K562 treated with DMSO at 1 percent for 4 hours (cell line): ENCODE data around the gene MTHFD2. TPM values are rescaled to one million over a fixed set of nuclear protein-coding genes. Genes with fewer than 3 reads are reported as not detected.

Source experiments
- total RNA-seq: library from RNA; unstranded; fragments of 300-600 nt; gene quantifications from 2 replicates; pipeline ENCODE4 v1.2.3, GENCODE V29; 2022; ENCODE audit not compliant: insufficient read depth

The MTHFD2 gene
- total RNA-seq, result 263 and 273 TPM in 2 replicates

DNA sequence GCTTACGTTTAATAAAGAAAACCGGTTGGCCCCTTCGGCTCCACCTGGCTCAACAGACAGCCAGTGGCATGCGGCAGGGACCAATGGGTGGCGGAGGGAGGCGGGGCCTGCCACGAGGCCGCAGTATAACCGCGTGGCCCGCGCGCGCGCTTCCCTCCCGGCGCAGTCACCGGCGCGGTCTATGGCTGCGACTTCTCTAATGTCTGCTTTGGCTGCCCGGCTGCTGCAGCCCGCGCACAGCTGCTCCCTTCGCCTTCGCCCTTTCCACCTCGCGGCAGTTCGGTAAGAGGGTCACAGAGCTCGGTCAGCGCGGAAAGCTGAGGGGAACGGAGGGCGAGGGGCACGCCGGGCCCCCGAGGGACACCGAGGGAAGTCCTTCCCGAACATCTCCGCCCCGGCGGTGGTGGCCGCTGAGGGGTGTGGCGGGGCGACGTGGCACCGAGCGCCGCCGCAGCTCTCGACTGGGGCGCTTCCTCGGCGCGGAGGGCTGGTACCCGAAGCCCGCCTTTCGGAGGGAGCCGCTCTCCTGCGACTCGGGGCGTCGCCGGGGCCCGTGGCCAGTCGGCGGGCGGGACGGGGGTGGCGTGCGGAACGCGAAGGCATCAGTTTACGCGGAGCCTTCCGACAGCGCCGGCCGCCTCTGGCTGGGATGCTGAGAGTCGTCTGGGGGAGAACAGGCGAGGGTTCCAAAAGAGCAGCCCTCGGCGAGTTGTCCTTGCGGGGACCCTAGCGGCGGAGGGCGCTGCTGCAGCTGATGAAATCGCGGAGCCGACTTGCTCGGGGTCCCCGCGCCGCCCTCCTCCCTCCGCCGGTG lies at the start of gene MTHFD2:
TSS of gene MTHFD2 (plus strand) at position 155 of the 814 bp plus-strand sequence. CDS start at position 182, 27 bp downstream.

DNA sequence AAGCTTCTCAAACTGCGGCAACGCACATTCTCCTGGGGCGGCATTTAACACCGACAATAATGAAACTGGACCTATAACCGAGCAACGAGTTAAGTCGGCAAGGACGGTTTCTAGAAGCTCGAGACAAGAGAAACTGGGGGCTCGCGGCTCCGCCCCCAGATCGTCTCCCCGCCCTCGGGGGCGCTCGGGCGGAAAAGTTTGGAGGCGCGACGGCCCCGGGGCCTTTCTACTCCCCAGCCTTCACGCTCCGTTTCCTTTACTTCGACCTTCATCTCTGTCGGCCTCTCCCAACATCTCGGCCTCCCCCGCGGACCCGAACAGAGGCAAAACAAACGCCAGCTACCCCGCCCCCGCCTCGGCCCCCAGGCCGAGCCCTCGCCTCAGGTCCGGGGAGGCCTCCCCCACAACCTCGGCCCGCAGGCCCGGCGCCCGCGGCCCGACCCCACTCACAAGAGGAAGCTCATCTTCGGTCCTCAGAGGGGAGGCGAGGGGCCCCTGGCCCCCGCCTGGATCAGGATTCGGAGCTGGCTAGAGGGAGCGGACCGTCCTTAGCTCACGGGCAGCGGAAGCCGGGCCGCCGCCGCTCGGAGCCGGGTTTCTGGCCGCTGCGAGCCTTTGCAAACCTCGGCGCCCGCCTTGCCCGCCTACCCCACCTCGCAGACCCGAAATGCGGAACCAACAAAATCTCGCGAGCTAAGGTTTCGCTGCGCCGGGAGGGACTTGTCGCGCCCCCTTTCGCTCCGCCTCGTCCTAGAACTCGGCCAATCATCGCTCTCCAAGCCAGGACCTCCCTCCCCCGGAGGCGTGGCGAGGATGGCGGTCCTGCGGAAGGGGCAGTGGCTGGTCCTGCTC lies 20.0 kb upstream of the MTHFD2 start, which contains the start of gene MOB1A:
TSS of gene MOB1A (minus strand) at position 669 of the 852 bp plus-strand sequence. CDS start at position 464, 205 bp downstream.

Other genes with a start within 250 kb of the MTHFD2 start
- 8.2 and 12.1 TPM in 2 replicates for gene TET3, start 213.7 kb upstream of the MTHFD2 start, total RNA-seq
- gene BOLA3, start 50.7 kb upstream of the MTHFD2 start, total RNA-seq, result 67.8 and 96.8 TPM in 2 replicates
- gene MOB1A, start 19.7 kb upstream of the MTHFD2 start, total RNA-seq, result 67.4 and 69.4 TPM in 2 replicates
- 0.18 and 0.19 TPM in 2 replicates for gene SLC4A5, start 144.8 kb downstream of the MTHFD2 start, total RNA-seq
- gene DCTN1, start 181.7 kb downstream of the MTHFD2 start, total RNA-seq, result 51.5 and 62.4 TPM in 2 replicates
- gene C2orf81, start 223.0 kb downstream of the MTHFD2 start, total RNA-seq, result 1.9 TPM in 1 of 2 replicates, not detected in the other
- 5.0 and 9.9 TPM in 2 replicates for gene WDR54, start 223.1 kb downstream of the MTHFD2 start, total RNA-seq
- 3.1 and 3.5 TPM in 2 replicates for gene RTKN, start 243.3 kb downstream of the MTHFD2 start, total RNA-seq